ENCODE measurements around the gene TAOK3. TPM values are rescaled to one million over a fixed set of nuclear protein-coding genes. Genes with fewer than 3 reads are reported as not detected.
A peak's percentile ranks its signal among the peaks of the same experiment; 100 is the strongest.
"Not testable (repeated sequence)": the region's sequence is repeated elsewhere in the genome, so short reads cannot be mapped to it uniquely, and the experiment has no call there.

The TAOK3 gene
- total RNA-seq, 1 experiment from 2014 or later: 11.6 TPM

GRCh38 chr12:118145113-118145797 lies 227.5 kb downstream of the TAOK3 start:
- H3K36me3 ChIP-seq: peaks cover 34% of the 10 kb centered on the region

GRCh38 chr12:118144499-118144898 lies 228.2 kb downstream of the TAOK3 start:
- Histone ChIP-seq H3K36me3 (peaks cover 41% of the 10 kb centered on the region), H3K27ac (no peak overlapping the region), H3K4me3 (no peak overlapping the region), H3K27me3 (no peaks in the 10 kb centered on the region), H3K9me3 (replicated peaks) (no peaks in the 10 kb centered on the region), H3K4me1 (no peaks in the 10 kb centered on the region)
- DNase-seq: no peak

More at GRCh38 chr12:118145113-118145797, 227.5 kb downstream of the TAOK3 start:
- Histone ChIP-seq H3K9me3 (replicated peaks) (no peaks in the 10 kb centered on the region), H3K4me3 (no peak overlapping the region), H3K27ac (no peak overlapping the region), H3K27me3 (no peaks in the 10 kb centered on the region), H3K4me1 (no peaks in the 10 kb centered on the region)
- DNase-seq: no peak

GRCh38 chr12:118140825-118141224 lies 231.9 kb downstream of the TAOK3 start:
- Histone ChIP-seq H3K27me3 (no peaks in the 10 kb centered on the region), H3K4me1 (no peaks in the 10 kb centered on the region), H3K36me3 (peaks cover 41% of the 10 kb centered on the region), H3K4me3 (no peak overlapping the region), H3K27ac (no peak overlapping the region), H3K9me3 (replicated peaks) (no peaks in the 10 kb centered on the region)
- DNase-seq: no peak

GRCh38 chr12:118137148-118137678 lies 235.5 kb downstream of the TAOK3 start:
- Histone ChIP-seq H3K36me3 (peaks cover 28% of the 10 kb centered on the region), H3K9me3 (replicated peaks) (no peaks in the 10 kb centered on the region), H3K27me3 (no peaks in the 10 kb centered on the region), H3K4me1 (peaks cover 1% of the 10 kb centered on the region), H3K4me3 (peak overlapping the region; percentile 89), H3K27ac (no peak overlapping the region)
- no peak for DNase-seq

GRCh38 chr12:118136559-118137003 lies 236.1 kb downstream of the TAOK3 start:
- Histone ChIP-seq H3K36me3 (peaks cover 24% of the 10 kb centered on the region), H3K4me3 (peak overlapping the region; percentile 89)
- peak; percentile 32 to 47 for DNase-seq

GRCh38 chr12:118135788-118136558 lies 236.7 kb downstream of the TAOK3 start, which contains the start of gene PEBP1:
TSS of gene PEBP1 (plus strand) at chr12:118136124. CDS start at chr12:118136210, 86 bp downstream.
- peaks cover 18% of the 10 kb centered on the region; the same call in 1 of the 2 replicates for H3K36me3 ChIP-seq
- peak within 1 kb of the TSS; percentile 60 for H3K27ac ChIP-seq
- no peaks in the 10 kb centered on the region for H3K9me3 ChIP-seq (replicated peaks)
- no peaks in the 10 kb centered on the region for H3K27me3 ChIP-seq
- peak; percentile 91 for DNase-seq
- H3K4me1 ChIP-seq: peaks cover 9% of the 10 kb centered on the region
- peak within 1 kb of the TSS; percentile 89 for H3K4me3 ChIP-seq

More at GRCh38 chr12:118136559-118137003, 236.1 kb downstream of the TAOK3 start:
- no peaks in the 10 kb centered on the region for H3K27me3 ChIP-seq
- H3K27ac ChIP-seq: peak overlapping the region; percentile 60
- no peaks in the 10 kb centered on the region for H3K9me3 ChIP-seq (replicated peaks)
- peaks cover 8% of the 10 kb centered on the region for H3K4me1 ChIP-seq

GRCh38 chr12:118129436-118129835 lies 243.3 kb downstream of the TAOK3 start:
- H3K4me1 ChIP-seq; H3K9me3 ChIP-seq (replicated peaks); H3K27me3 ChIP-seq; DNase-seq; H3K36me3 ChIP-seq; H3K27ac ChIP-seq; H3K4me3 ChIP-seq: not testable (repeated sequence)

GRCh38 chr12:118127867-118128266 lies 244.8 kb downstream of the TAOK3 start:
- Histone ChIP-seq H3K27ac (no peak overlapping the region), H3K36me3 (no peaks in the 10 kb centered on the region), H3K4me3 (no peak overlapping the region), H3K27me3 (no peaks in the 10 kb centered on the region), H3K4me1 (peaks cover 9% of the 10 kb centered on the region), H3K9me3 (replicated peaks) (no peaks in the 10 kb centered on the region)
- no peak for DNase-seq

- H3K4me1 ChIP-seq: no peaks in the 10 kb centered on the region
- H3K27ac ChIP-seq: no peak overlapping the region
- no peaks in the 10 kb centered on the region for H3K36me3 ChIP-seq
- H3K27me3 ChIP-seq: no peaks in the 10 kb centered on the region
- no peak overlapping the region for H3K4me3 ChIP-seq
- H3K9me3 ChIP-seq (replicated peaks): no peaks in the 10 kb centered on the region
- DNase-seq: no peak
Measured at GRCh38 chr12:118126119-118126757, 246.5 kb downstream of the TAOK3 start.

- no peaks in the 10 kb centered on the region for H3K27me3 ChIP-seq
- no peaks in the 10 kb centered on the region for H3K9me3 ChIP-seq (replicated peaks)
- peaks cover under 1% of the 10 kb centered on the region for H3K4me1 ChIP-seq
- no peaks in the 10 kb centered on the region for H3K36me3 ChIP-seq
- no peak for DNase-seq
- H3K4me3 ChIP-seq: no peak overlapping the region
- H3K27ac ChIP-seq: no peak overlapping the region
Measured at GRCh38 chr12:118125743-118126118, 247.0 kb downstream of the TAOK3 start.

- Histone ChIP-seq H3K4me1 (peaks cover 5% of the 10 kb centered on the region), H3K36me3 (no peaks in the 10 kb centered on the region), H3K4me3 (no peak overlapping the region), H3K9me3 (replicated peaks) (no peaks in the 10 kb centered on the region), H3K27ac (no peak overlapping the region), H3K27me3 (no peaks in the 10 kb centered on the region)
- DNase-seq: no peak
Measured at GRCh38 chr12:118124333-118124874, 248.3 kb downstream of the TAOK3 start.

- peaks cover 5% of the 10 kb centered on the region for H3K4me1 ChIP-seq
- no peaks in the 10 kb centered on the region for H3K27me3 ChIP-seq
- no peaks in the 10 kb centered on the region for H3K9me3 ChIP-seq (replicated peaks)
- H3K27ac ChIP-seq: no peak overlapping the region
- H3K36me3 ChIP-seq: no peaks in the 10 kb centered on the region
- H3K4me3 ChIP-seq: no peak overlapping the region
- DNase-seq: no peak
Measured at GRCh38 chr12:118122264-118122663, 250.4 kb downstream of the TAOK3 start.

- DNase-seq: peak; percentile 64 to 82
- Histone ChIP-seq H3K27ac (no peak overlapping the region; the same call in 1 of the 2 replicates), H3K4me1 (peaks cover 5% of the 10 kb centered on the region), H3K27me3 (no peaks in the 10 kb centered on the region), H3K4me3 (no peak overlapping the region), H3K36me3 (no peaks in the 10 kb centered on the region), H3K9me3 (replicated peaks) (no peaks in the 10 kb centered on the region)
Measured at GRCh38 chr12:118120579-118121363, 251.9 kb downstream of the TAOK3 start.

- Histone ChIP-seq H3K4me3 (no peak overlapping the region), H3K9me3 (replicated peaks) (no peaks in the 10 kb centered on the region), H3K36me3 (no peaks in the 10 kb centered on the region), H3K27ac (no peak overlapping the region), H3K27me3 (no peaks in the 10 kb centered on the region), H3K4me1 (peaks cover 5% of the 10 kb centered on the region)
- DNase-seq: no peak
Measured at GRCh38 chr12:118119449-118119879, 253.2 kb downstream of the TAOK3 start.
